A549 treated with Hydrocortisone at 1 μM for 4 hours (cell line): ENCODE measurements around the gene PAQR3. TPM values are rescaled to one million over a fixed set of nuclear protein-coding genes. Genes with fewer than 3 reads are reported as not detected.

Experiments used
- total RNA-seq: library from RNA; stranded (reverse); fragments of 200-300 nt; extraction: Qiagen RNA extraction; gene quantifications from 5 replicates; pipeline ENCODE4 v1.2.3, GENCODE V29; 2022

The PAQR3 gene
- 6.9 to 9.5 TPM (median 8.4 TPM) in 5 replicates for total RNA-seq

GRCh38 chr4:78938868-78939666 lies at the start of gene PAQR3:
TSS of gene PAQR3 (minus strand) at chr4:78939438. CDS start at chr4:78939224, 214 bp downstream.

Other genes with a start within 250 kb of the PAQR3 start
- 10.2 to 13.3 TPM (median 12.1 TPM) in 5 replicates for gene BMP2K, start 163.1 kb downstream of the PAQR3 start, total RNA-seq